ENCODE measurements around the gene PTCH1.
A peak's percentile ranks its signal among the peaks of the same experiment; 100 is the strongest.

The PTCH1 gene

GRCh38 chr9:95431286-95431685, 85.5 kb downstream of the PTCH1 start:
- in situ Hi-C loops (cut with HindIII; ENCODE audit: low pct_ligation_motif_present, low pct_unique_long_range_greater_than_20kb, low sequenced_read_pairs) = no loop called here

GRCh38 chr9:95429948-95430620, 86.7 kb downstream of the PTCH1 start:
- in situ Hi-C loops (cut with HindIII; ENCODE audit: low pct_ligation_motif_present, low pct_unique_long_range_greater_than_20kb, low sequenced_read_pairs) = no loop called here
- DNase-seq = no peak

More at GRCh38 chr9:95431286-95431685, 85.5 kb downstream of the PTCH1 start:
- no peak for DNase-seq

- no peak for DNase-seq
- in situ Hi-C loops (cut with HindIII; ENCODE audit: low pct_ligation_motif_present, low pct_unique_long_range_greater_than_20kb, low sequenced_read_pairs) = no loop called here
Observed at GRCh38 chr9:95429096-95429495, 87.7 kb downstream of the PTCH1 start.

- peak; percentile 77 for DNase-seq
- in situ Hi-C loops (cut with HindIII; ENCODE audit: low pct_ligation_motif_present, low pct_unique_long_range_greater_than_20kb, low sequenced_read_pairs) = no loop called here
Observed at GRCh38 chr9:95425910-95426551, 90.7 kb downstream of the PTCH1 start.

GRCh38 chr9:95422650-95423049, 94.1 kb downstream of the PTCH1 start:
- DNase-seq = peak; percentile 2
- in situ Hi-C loops (cut with HindIII; ENCODE audit: low pct_ligation_motif_present, low pct_unique_long_range_greater_than_20kb, low sequenced_read_pairs) = no loop called here

- DNase-seq = no peak
- in situ Hi-C loops (cut with HindIII; ENCODE audit: low pct_ligation_motif_present, low pct_unique_long_range_greater_than_20kb, low sequenced_read_pairs) = no loop called here
Observed at GRCh38 chr9:95420518-95420917, 96.3 kb downstream of the PTCH1 start.

- in situ Hi-C loops (cut with HindIII; ENCODE audit: low pct_ligation_motif_present, low pct_unique_long_range_greater_than_20kb, low sequenced_read_pairs) = no loop called here
- no peak for DNase-seq
Observed at GRCh38 chr9:95419444-95419843, 97.3 kb downstream of the PTCH1 start.

- DNase-seq = no peak
- in situ Hi-C loops (cut with HindIII; ENCODE audit: low pct_ligation_motif_present, low pct_unique_long_range_greater_than_20kb, low sequenced_read_pairs) = no loop called here
Observed at GRCh38 chr9:95415158-95415557, 101.6 kb downstream of the PTCH1 start.

GRCh38 chr9:95413793-95414192, 103.0 kb downstream of the PTCH1 start:
- in situ Hi-C loops (cut with HindIII; ENCODE audit: low pct_ligation_motif_present, low pct_unique_long_range_greater_than_20kb, low sequenced_read_pairs) = no loop called here
- no peak for DNase-seq

GRCh38 chr9:95411054-95411892, 105.5 kb downstream of the PTCH1 start:
- no peak for DNase-seq
- in situ Hi-C loops (cut with HindIII; ENCODE audit: low pct_ligation_motif_present, low pct_unique_long_range_greater_than_20kb, low sequenced_read_pairs) = no loop called here

- in situ Hi-C loops (cut with HindIII; ENCODE audit: low pct_ligation_motif_present, low pct_unique_long_range_greater_than_20kb, low sequenced_read_pairs) = no loop called here
- no peak for DNase-seq
Observed at GRCh38 chr9:95409650-95410426, 106.9 kb downstream of the PTCH1 start.

GRCh38 chr9:95407524-95407923, 109.2 kb downstream of the PTCH1 start:
- DNase-seq = no peak
- in situ Hi-C loops (cut with HindIII; ENCODE audit: low pct_ligation_motif_present, low pct_unique_long_range_greater_than_20kb, low sequenced_read_pairs) = no loop called here

GRCh38 chr9:95406121-95406520, 110.7 kb downstream of the PTCH1 start:
- DNase-seq = no peak
- in situ Hi-C loops (cut with HindIII; ENCODE audit: low pct_ligation_motif_present, low pct_unique_long_range_greater_than_20kb, low sequenced_read_pairs) = no loop called here

GRCh38 chr9:95399261-95399660, 117.5 kb downstream of the PTCH1 start:
- DNase-seq = no peak
- in situ Hi-C loops (cut with HindIII; ENCODE audit: low pct_ligation_motif_present, low pct_unique_long_range_greater_than_20kb, low sequenced_read_pairs) = no loop called here

Data from ACHN (cell line).